ENCODE measurements around the gene ZDHHC14. TPM values are rescaled to one million over a fixed set of nuclear protein-coding genes. Genes with fewer than 3 reads are reported as not detected.

Gene ZDHHC14
- total RNA-seq, 1 experiment from 2014 or later: 17.3 TPM

DNA sequence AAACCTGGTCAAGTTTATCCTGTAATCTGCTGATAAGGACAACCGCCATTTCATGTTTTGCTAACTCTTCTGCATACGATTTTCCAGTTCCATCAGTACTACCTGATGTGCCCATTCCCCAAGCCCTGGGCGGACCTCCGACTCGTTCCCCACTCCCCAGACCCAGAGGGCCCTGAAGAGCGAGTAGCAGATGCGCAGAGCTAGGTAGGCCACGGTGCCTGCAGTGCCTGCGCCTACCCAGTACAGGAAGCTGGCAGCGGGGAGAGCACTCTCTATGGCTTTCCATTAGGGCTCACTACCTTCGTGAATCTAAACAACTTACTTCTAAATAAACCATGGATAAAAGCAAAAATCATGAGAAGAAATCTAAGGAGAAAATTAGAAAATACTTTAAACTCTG lies 14.3 kb upstream of the ZDHHC14 start:
- no TSS peak for BruUV-seq (replicated peaks)
- H3K4me3 Mint-ChIP-seq (ENCODE audit: low read depth, unreplicated experiment): no peak overlapping the region
- no peaks in the 10 kb centered on the region for H3K27me3 Mint-ChIP-seq (ENCODE audit: unreplicated experiment)
- intact Hi-C loops (cut with micrococcal nuclease; ENCODE audit: unreplicated experiment): no loop called here
- no peaks in the 10 kb centered on the region for H3K4me1 Mint-ChIP-seq (ENCODE audit: low read depth, unreplicated experiment)
- CTCF ChIA-PET: no interaction called here
- H3K9me3 Mint-ChIP-seq (ENCODE audit: low read depth, unreplicated experiment): no peaks in the 10 kb centered on the region
- TF ChIP-seq CTCF (IDR thresholded peaks at IDR 0.05; ENCODE audit: unreplicated experiment): no peak
- no peak for DNase-seq
- H3K36me3 Mint-ChIP-seq (ENCODE audit: insufficient read depth, unreplicated experiment): no peaks in the 10 kb centered on the region
- H3K27ac Mint-ChIP-seq (ENCODE audit: unreplicated experiment): no peak overlapping the region

DNA sequence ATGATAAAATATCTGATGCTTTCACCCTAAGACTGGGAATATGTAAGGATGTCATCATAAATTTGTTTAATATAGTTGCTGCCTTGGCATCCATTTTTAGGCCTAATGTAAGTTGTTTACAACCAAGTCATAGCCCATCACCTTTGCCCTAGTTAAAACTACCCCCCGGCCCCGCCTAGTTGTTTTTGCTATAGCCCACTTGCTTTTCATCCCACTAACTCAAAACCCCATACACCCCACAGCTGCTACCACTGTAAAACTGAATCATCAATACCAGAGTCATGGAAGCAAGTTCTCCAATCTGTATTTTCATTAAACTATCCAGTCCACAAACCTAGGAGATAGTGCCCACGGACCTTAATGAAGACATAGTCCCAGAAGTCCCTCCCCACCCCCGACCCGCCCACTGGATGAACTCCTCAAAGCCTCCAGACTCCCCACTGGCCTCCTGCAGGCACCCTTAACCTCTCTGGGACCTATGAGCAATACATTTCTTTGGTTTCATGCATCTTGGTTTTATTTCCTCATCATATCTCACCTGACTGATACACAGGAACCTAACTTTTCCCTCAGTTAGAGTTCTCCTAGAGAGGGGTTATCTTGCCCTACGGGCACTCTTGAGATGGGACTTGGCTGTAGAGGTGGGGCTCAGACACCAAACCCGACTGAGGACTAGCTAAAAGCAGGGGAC lies 12.5 kb upstream of the ZDHHC14 start:
- H3K36me3 Mint-ChIP-seq (ENCODE audit: insufficient read depth, unreplicated experiment): no peaks in the 10 kb centered on the region
- no peaks in the 10 kb centered on the region for H3K27me3 Mint-ChIP-seq (ENCODE audit: unreplicated experiment)
- no peaks in the 10 kb centered on the region for H3K9me3 Mint-ChIP-seq (ENCODE audit: low read depth, unreplicated experiment)
- intact Hi-C loops (cut with micrococcal nuclease; ENCODE audit: unreplicated experiment): no loop called here
- H3K27ac Mint-ChIP-seq (ENCODE audit: unreplicated experiment): no peak overlapping the region
- BruUV-seq (replicated peaks): no TSS peak
- no peak overlapping the region for H3K4me3 Mint-ChIP-seq (ENCODE audit: low read depth, unreplicated experiment)
- DNase-seq: no peak
- CTCF ChIA-PET: no interaction called here
- H3K4me1 Mint-ChIP-seq (ENCODE audit: low read depth, unreplicated experiment): no peaks in the 10 kb centered on the region
- TF ChIP-seq CTCF (IDR thresholded peaks at IDR 0.05; ENCODE audit: unreplicated experiment): no peak

- Mint-ChIP-seq H3K27ac (ENCODE audit: unreplicated experiment) (no peak overlapping the region), H3K4me3 (ENCODE audit: low read depth, unreplicated experiment) (no peak overlapping the region), H3K27me3 (ENCODE audit: unreplicated experiment) (no peaks in the 10 kb centered on the region), H3K4me1 (ENCODE audit: low read depth, unreplicated experiment) (no peaks in the 10 kb centered on the region), H3K36me3 (ENCODE audit: insufficient read depth, unreplicated experiment) (no peaks in the 10 kb centered on the region), H3K9me3 (ENCODE audit: low read depth, unreplicated experiment) (no peaks in the 10 kb centered on the region)
- no TSS peak for BruUV-seq (replicated peaks)
- CTCF ChIA-PET: interaction anchor here (0.5 kb wide), 1 partner anchor 161 kb away, joined by 7 read pairs; no protein-coding TSS in a partner anchor
- intact Hi-C loops (cut with micrococcal nuclease; ENCODE audit: unreplicated experiment): no loop called here
- no peak for TF ChIP-seq CTCF (IDR thresholded peaks at IDR 0.05; ENCODE audit: unreplicated experiment)
- DNase-seq: no peak
These were observed 10.2 kb upstream of the ZDHHC14 start for GRCh38 chr6:157370755-157371154.

DNA sequence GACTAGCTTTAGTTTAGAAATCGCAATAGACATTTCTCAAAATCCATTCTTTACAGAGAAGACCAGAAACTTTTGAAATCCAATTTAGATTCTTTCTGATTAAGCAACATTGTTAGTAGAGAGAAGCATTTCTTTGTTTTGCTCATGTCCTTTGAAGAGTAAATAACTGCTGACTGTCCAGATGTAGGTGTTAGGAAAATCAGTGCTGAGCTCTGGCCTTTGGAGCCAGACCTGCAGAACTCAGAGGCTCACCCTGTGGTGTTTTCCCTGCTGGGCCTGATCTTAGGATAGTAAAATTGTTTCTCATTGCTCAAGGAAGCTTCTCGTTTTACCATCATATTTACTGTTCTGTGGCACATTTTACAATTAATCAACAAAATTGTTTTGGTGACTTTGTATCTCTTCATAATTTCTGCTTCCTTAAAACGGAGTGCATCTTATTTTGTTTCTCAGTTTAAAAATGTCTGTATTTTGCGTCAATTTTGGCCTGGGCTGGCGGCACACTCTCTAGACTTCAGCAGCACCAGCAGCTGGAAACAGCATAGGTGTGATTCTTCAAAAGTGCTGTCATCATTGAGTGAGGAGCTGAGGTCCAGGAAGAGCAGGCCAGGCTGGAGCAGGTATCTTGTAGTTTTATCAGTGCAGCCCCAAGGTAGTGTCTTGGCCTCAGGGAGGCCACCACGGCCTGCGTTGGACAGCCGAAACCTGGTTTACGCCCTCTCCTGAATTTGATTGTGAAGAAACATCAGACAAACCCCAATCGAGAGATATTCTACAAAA lies 8.3 kb upstream of the ZDHHC14 start:
- Mint-ChIP-seq H3K4me1 (ENCODE audit: low read depth, unreplicated experiment) (no peaks in the 10 kb centered on the region), H3K4me3 (ENCODE audit: low read depth, unreplicated experiment) (no peak overlapping the region), H3K27ac (ENCODE audit: unreplicated experiment) (no peak overlapping the region), H3K27me3 (ENCODE audit: unreplicated experiment) (no peaks in the 10 kb centered on the region), H3K9me3 (ENCODE audit: low read depth, unreplicated experiment) (no peaks in the 10 kb centered on the region), H3K36me3 (ENCODE audit: insufficient read depth, unreplicated experiment) (no peaks in the 10 kb centered on the region)
- TF ChIP-seq CTCF (IDR thresholded peaks at IDR 0.05; ENCODE audit: unreplicated experiment): no peak
- BruUV-seq (replicated peaks): no TSS peak
- intact Hi-C loops (cut with micrococcal nuclease; ENCODE audit: unreplicated experiment): no loop called here
- no peak for DNase-seq
- CTCF ChIA-PET: no interaction called here

All from Calu3 (cell line).